Activated CD4-positive, alpha-beta T cell treated with anti-CD3 and anti-CD28 coated beads for 1 hour (primary cell): ENCODE data around the gene IL16.
"Not testable (repeated sequence)": the region's sequence is repeated elsewhere in the genome, so short reads cannot be mapped to it uniquely, and the experiment has no call there.

Experiments
- DNase-seq: peaks from one replicate; pipeline ENCODE4 v3.0.0-alpha.2; 2020

The IL16 gene

GRCh38 chr15:81196576-81197254 is at the start of gene IL16:
IL16 (plus strand) TSS chr15:81196879; CDS start chr15:81225400, 28,521 bp downstream.
- DNase-seq = no peak

- DNase-seq = no peak
Observed at GRCh38 chr15:81151389-81151788, 45.3 kb upstream of the IL16 start.

GRCh38 chr15:81152339-81152738 is 44.3 kb upstream of the IL16 start:
- no peak for DNase-seq

- DNase-seq = no peak
Observed at GRCh38 chr15:81152799-81153198, 43.9 kb upstream of the IL16 start.

GRCh38 chr15:81155375-81156218 is 41.1 kb upstream of the IL16 start:
- DNase-seq = no peak

- no peak for DNase-seq
Observed at GRCh38 chr15:81156324-81156723, 40.4 kb upstream of the IL16 start.

- DNase-seq = no peak
Observed at GRCh38 chr15:81157195-81157938, 39.3 kb upstream of the IL16 start.

GRCh38 chr15:81157939-81158223 is 38.8 kb upstream of the IL16 start:
- no peak for DNase-seq

GRCh38 chr15:81158561-81158960 is 38.1 kb upstream of the IL16 start:
- DNase-seq = not testable (repeated sequence)

GRCh38 chr15:81160312-81161159 is 36.1 kb upstream of the IL16 start:
- no peak for DNase-seq

- no peak for DNase-seq
Observed at GRCh38 chr15:81161160-81161673, 35.5 kb upstream of the IL16 start.

- DNase-seq = no peak
Observed at GRCh38 chr15:81161851-81162250, 34.8 kb upstream of the IL16 start.

- DNase-seq = no peak
Observed at GRCh38 chr15:81163961-81164800, 32.5 kb upstream of the IL16 start.

GRCh38 chr15:81165535-81165934 is 31.1 kb upstream of the IL16 start:
- no peak for DNase-seq

GRCh38 chr15:81166636-81167305 is 29.9 kb upstream of the IL16 start:
- DNase-seq = no peak

GRCh38 chr15:81168131-81168526 is 28.6 kb upstream of the IL16 start:
- DNase-seq = no peak

- DNase-seq = no peak
Observed at GRCh38 chr15:81168644-81169043, 28.0 kb upstream of the IL16 start.

- DNase-seq = no peak
Observed at GRCh38 chr15:81170511-81170910, 26.2 kb upstream of the IL16 start.

GRCh38 chr15:81171286-81171685 is 25.4 kb upstream of the IL16 start:
- DNase-seq = no peak

- DNase-seq = no peak
Observed at GRCh38 chr15:81174125-81174791, 22.4 kb upstream of the IL16 start.
